Neural cell (in vitro differentiated cells): ENCODE data around the gene PBX1. TPM values are rescaled to one million over a fixed set of nuclear protein-coding genes. Genes with fewer than 3 reads are reported as not detected.

Source experiments
- H2AFZ ChIP-seq: fragments of 200-600, 300-800 bp; sonication (generic), shearing (Covaris generic); 2 replicates; pipeline ENCODE4 v1.6.0; 2014; ENCODE audit warnings: low read depth, mild to moderate bottlenecking, antibody characterized with exemption, low read length, moderate library complexity
- H3F3A ChIP-seq: fragments of 200-600 bp; shearing (Covaris generic); 2 replicates; pipeline ENCODE4 v1.6.1; 2016; ENCODE audit warnings: mild to moderate bottlenecking, moderate library complexity, mixed read lengths, antibody characterized with exemption, low read length; ENCODE audit not compliant: insufficient read depth, poor library complexity, severe bottlenecking
- H3K27ac ChIP-seq: fragments of 200-600, 300-800 bp; sonication (generic), shearing (Covaris generic); 2 replicates; pipeline ENCODE4 v1.5.1; 2014; ENCODE audit warnings: mild to moderate bottlenecking, low read length, moderate library complexity
- H3K27me3 ChIP-seq: fragments of 300-800, 200-600 bp; sonication (generic), shearing (Covaris generic); 2 replicates; pipeline ENCODE4 v1.6.0; 2014; ENCODE audit warnings: mild to moderate bottlenecking, low read depth, low read length, moderate library complexity; ENCODE audit not compliant: insufficient read depth
- H3K36me3 ChIP-seq: fragments of 300-800, 200-600 bp; sonication (generic), shearing (Covaris generic); 2 replicates; pipeline ENCODE4 v1.5.1; 2014; ENCODE audit warnings: mild to moderate bottlenecking, antibody characterized with exemption, low read length, moderate library complexity; ENCODE audit not compliant: insufficient read depth
- H3K4me2 ChIP-seq: fragments of 300-800, 200-600 bp; sonication (generic), shearing (Covaris generic); 2 replicates; pipeline ENCODE4 v1.6.0; 2014; ENCODE audit warnings: mild to moderate bottlenecking, low read length
- H3K4me3 ChIP-seq: fragments of 300-800, 200-600 bp; sonication (generic), shearing (Covaris generic); 2 replicates; pipeline ENCODE4 v1.5.1; 2014; ENCODE audit warnings: mild to moderate bottlenecking, low read length, moderate library complexity
- H3K79me2 ChIP-seq: fragments of 200-600 bp; shearing (Covaris generic); replicated peaks from 2 replicates; pipeline ENCODE4 v1.6.0; 2014; ENCODE audit warnings: mild to moderate bottlenecking, low read length, moderate library complexity; ENCODE audit not compliant: insufficient read depth
- H3K9ac ChIP-seq: fragments of 300-800, 200-600 bp; sonication (generic), shearing (Covaris generic); 2 replicates; pipeline ENCODE4 v1.6.1; 2016; ENCODE audit warnings: mild to moderate bottlenecking, low read length, mixed read lengths
- H3K9me2 ChIP-seq: fragments of 200-600 bp; shearing (Covaris generic); 2 replicates; pipeline ENCODE4 v1.6.1; 2016; ENCODE audit warnings: mild to moderate bottlenecking, low read length, mixed read lengths; ENCODE audit not compliant: insufficient read depth
- H3K9me3 ChIP-seq: fragments of 200-600, 300-800 bp; sonication (generic), shearing (Covaris generic); 2 replicates; pipeline ENCODE4 v1.6.1; 2016; ENCODE audit warnings: mild to moderate bottlenecking, mixed run types, low read length, moderate library complexity, mixed read lengths
- H4K20me1 ChIP-seq: fragments of 200-600 bp; shearing (Covaris generic); 2 replicates; pipeline ENCODE4 v1.6.1; 2016; ENCODE audit warnings: mild to moderate bottlenecking, mixed run types; ENCODE audit not compliant: insufficient read depth
- CTCF ChIP-seq: fragments of 450-650 bp; IDR thresholded peaks from 2 replicates; pipeline ENCODE4 v1.5.1; 2014; ENCODE audit warnings: antibody characterized with exemption, mild to moderate bottlenecking, moderate library complexity; ENCODE audit not compliant: poor library complexity, severe bottlenecking
- EP300 ChIP-seq: fragments of 450-650 bp; conservative IDR thresholded peaks from 2 replicates; pipeline ENCODE4 v1.6.1; 2014; ENCODE audit warnings: antibody characterized with exemption, mild to moderate bottlenecking, moderate library complexity; ENCODE audit not compliant: poor library complexity, severe bottlenecking
- EZH2 ChIP-seq: fragments of 200-600, 300-800 bp; shearing (Covaris generic), sonication (generic); IDR thresholded peaks from 2 replicates; pipeline ENCODE4 v1.6.1; 2014; ENCODE audit warnings: antibody characterized with exemption, low read length, borderline replicate concordance, mild to moderate bottlenecking; ENCODE audit not compliant: insufficient read depth, poor library complexity, severe bottlenecking
- MXI1 ChIP-seq: fragments of 450-650 bp; conservative IDR thresholded peaks from 2 replicates; pipeline ENCODE4 v1.6.1; 2014; ENCODE audit warnings: antibody characterized with exemption, mild to moderate bottlenecking; ENCODE audit not compliant: poor library complexity, severe bottlenecking
- POLR2AphosphoS5 ChIP-seq: IDR thresholded peaks from 2 replicates; pipeline ENCODE4 v1.6.1; 2012
- RAD21 ChIP-seq: fragments of 450-650 bp; conservative IDR thresholded peaks from 2 replicates; pipeline ENCODE4 v1.6.1; 2014; ENCODE audit warnings: antibody characterized with exemption, mild to moderate bottlenecking, moderate library complexity
- REST ChIP-seq: IDR thresholded peaks from 2 replicates; pipeline ENCODE4 v1.6.1; 2012; ENCODE audit warnings: borderline replicate concordance
- SMC3 ChIP-seq: fragments of 450-650 bp; conservative IDR thresholded peaks from 2 replicates; pipeline ENCODE4 v1.6.1; 2014; ENCODE audit warnings: antibody characterized with exemption, mild to moderate bottlenecking, moderate library complexity; ENCODE audit not compliant: poor library complexity
- TAF1 ChIP-seq: IDR thresholded peaks from 2 replicates; pipeline ENCODE4 v1.6.1; 2012; ENCODE audit warnings: low read depth
- polyA plus RNA-seq: library from polyadenylated mRNA; depleted of rRNA; stranded (reverse); fragments of >200 nt; gene quantifications from 2 replicates; pipeline ENCODE4 v1.2.3, GENCODE V29; 2014

The PBX1 gene
- polyA plus RNA-seq, 1 donor from 2014 or later: 42.4 TPM

GRCh38 chr1:164567774-164568173 lies 8.8 kb downstream of the PBX1 start:
- Histone ChIP-seq H3K36me3 (peaks cover 10% of the 10 kb centered on the region), H3K4me3 (peak overlapping the region; percentile 75), H3K4me2 (no peak overlapping the region), H2AFZ (no peak overlapping the region), H3K9me3 (no peaks in the 10 kb centered on the region), H4K20me1 (no peaks in the 10 kb centered on the region), H3K27me3 (no peaks in the 10 kb centered on the region), H3F3A (no peaks in the 10 kb centered on the region), H3K9ac (no peak overlapping the region), H3K27ac (no peak overlapping the region), H3K79me2 (peaks cover 96% of the 10 kb centered on the region), H3K9me2 (no peaks in the 10 kb centered on the region)
- TF ChIP-seq POLR2AphosphoS5 (no peak), CTCF (no peak), MXI1 (no peak), EP300 (no peak), RAD21 (no peak), REST (no peak), TAF1 (no peak), EZH2 (no peak), SMC3 (no peak)

- no peak overlapping the region for H3K9ac ChIP-seq
- H3K4me3 ChIP-seq: no peak overlapping the region
- H4K20me1 ChIP-seq: no peaks in the 10 kb centered on the region
- H3F3A ChIP-seq: no peaks in the 10 kb centered on the region
- TF ChIP-seq MXI1 (no peak), EZH2 (no peak), TAF1 (no peak), EP300 (no peak)
- H3K9me2 ChIP-seq: no peaks in the 10 kb centered on the region
- H3K27ac ChIP-seq: no peak overlapping the region
- H3K4me2 ChIP-seq: no peak overlapping the region
- H2AFZ ChIP-seq: no peak overlapping the region
- peaks cover 96% of the 10 kb centered on the region for H3K79me2 ChIP-seq
- no peaks in the 10 kb centered on the region for H3K27me3 ChIP-seq
- H3K9me3 ChIP-seq: no peaks in the 10 kb centered on the region
- peaks cover 10% of the 10 kb centered on the region for H3K36me3 ChIP-seq
Measured at GRCh38 chr1:164569241-164569640, 10.3 kb downstream of the PBX1 start.

GRCh38 chr1:164569866-164570265 lies 10.9 kb downstream of the PBX1 start:
- H3K4me3 ChIP-seq: no peak overlapping the region
- no peaks in the 10 kb centered on the region for H3K9me2 ChIP-seq
- H3K9me3 ChIP-seq: no peaks in the 10 kb centered on the region
- H3K4me2 ChIP-seq: no peak overlapping the region
- H4K20me1 ChIP-seq: no peaks in the 10 kb centered on the region
- H3F3A ChIP-seq: no peaks in the 10 kb centered on the region
- no peak overlapping the region for H3K27ac ChIP-seq
- peaks cover 95% of the 10 kb centered on the region for H3K79me2 ChIP-seq
- H3K36me3 ChIP-seq: peaks cover 10% of the 10 kb centered on the region
- TF ChIP-seq POLR2AphosphoS5: no peak
- no peak for TF ChIP-seq TAF1
- no peak for TF ChIP-seq SMC3
- TF ChIP-seq REST: no peak
- TF ChIP-seq CTCF: no peak
- TF ChIP-seq EZH2: no peak
- TF ChIP-seq EP300: no peak
- no peak for TF ChIP-seq RAD21
- no peak for TF ChIP-seq MXI1
- H3K27me3 ChIP-seq: no peaks in the 10 kb centered on the region
- H2AFZ ChIP-seq: no peak overlapping the region
- no peak overlapping the region for H3K9ac ChIP-seq
